Measurements from ENCODE around the gene SGCD. TPM values are rescaled to one million over a fixed set of nuclear protein-coding genes. Genes with fewer than 3 reads are reported as not detected.

The SGCD gene
- total and polyA plus RNA-seq, 2 experiments from 2014 or later: 69.7 to 71.2 TPM

DNA sequence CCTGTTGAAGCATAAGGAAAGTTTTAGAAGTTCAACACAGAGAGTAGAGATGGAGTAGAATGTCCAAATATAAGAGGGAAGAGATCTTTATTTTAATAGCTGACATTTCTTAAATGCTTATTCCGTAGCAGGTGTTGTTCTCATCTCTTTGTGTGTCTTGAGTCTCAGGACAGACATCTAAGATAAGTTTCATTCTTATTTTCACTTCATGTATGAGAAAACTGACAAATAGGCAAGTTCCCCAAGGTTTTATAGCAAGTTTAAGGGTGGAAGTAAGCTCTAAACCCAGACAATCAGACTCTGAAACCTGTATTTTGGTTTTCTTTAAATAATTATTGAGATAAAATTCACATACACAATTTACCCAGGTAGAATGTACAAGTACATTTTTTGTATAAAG is 294.8 kb downstream of the SGCD start:
- DNase-seq: no peak
- Histone ChIP-seq H3K9me2 (ENCODE audit: insufficient read depth) (no peaks in the 10 kb centered on the region), H3K36me3 (ENCODE audit: low read depth) (peaks cover 5% of the 10 kb centered on the region; the same call in 1 of the 2 replicates), H4K20me1 (ENCODE audit: insufficient read depth) (no peaks in the 10 kb centered on the region), H3K79me2 (ENCODE audit: insufficient read depth) (no peaks in the 10 kb centered on the region), H3K9me3 (ENCODE audit: low read depth) (no peaks in the 10 kb centered on the region), H3K27ac (no peak overlapping the region), H2AFZ (no peak overlapping the region), H3K4me1 (ENCODE audit: insufficient read depth) (no peaks in the 10 kb centered on the region), H3K4me3 (no peak overlapping the region), H3K4me2 (ENCODE audit: unreplicated experiment) (no peak overlapping the region), H3F3A (ENCODE audit: insufficient read depth) (no peaks in the 10 kb centered on the region), H3K9ac (no peak overlapping the region), H3K27me3 (replicated peaks; ENCODE audit: insufficient read depth) (no peaks in the 10 kb centered on the region)
- WGBS, 2 experiments (ENCODE audit: low coverage in 1 of 2, low lambda C conversion rate in 2 of 2, missing lambda C conversion rate in 2 of 2): 89 to 100% methylated on average over 1 of the region's 1 CpG
- TF ChIP-seq EZH2 (IDR thresholded peaks at IDR 0.05; ENCODE audit: insufficient read depth, poor library complexity, severe bottlenecking) (no peak), EZH2phosphoT487 (IDR thresholded peaks at IDR 0.05; ENCODE audit: insufficient read depth, low read depth) (no peak)
- in situ Hi-C loops (cut with MboI): no loop called here

DNA sequence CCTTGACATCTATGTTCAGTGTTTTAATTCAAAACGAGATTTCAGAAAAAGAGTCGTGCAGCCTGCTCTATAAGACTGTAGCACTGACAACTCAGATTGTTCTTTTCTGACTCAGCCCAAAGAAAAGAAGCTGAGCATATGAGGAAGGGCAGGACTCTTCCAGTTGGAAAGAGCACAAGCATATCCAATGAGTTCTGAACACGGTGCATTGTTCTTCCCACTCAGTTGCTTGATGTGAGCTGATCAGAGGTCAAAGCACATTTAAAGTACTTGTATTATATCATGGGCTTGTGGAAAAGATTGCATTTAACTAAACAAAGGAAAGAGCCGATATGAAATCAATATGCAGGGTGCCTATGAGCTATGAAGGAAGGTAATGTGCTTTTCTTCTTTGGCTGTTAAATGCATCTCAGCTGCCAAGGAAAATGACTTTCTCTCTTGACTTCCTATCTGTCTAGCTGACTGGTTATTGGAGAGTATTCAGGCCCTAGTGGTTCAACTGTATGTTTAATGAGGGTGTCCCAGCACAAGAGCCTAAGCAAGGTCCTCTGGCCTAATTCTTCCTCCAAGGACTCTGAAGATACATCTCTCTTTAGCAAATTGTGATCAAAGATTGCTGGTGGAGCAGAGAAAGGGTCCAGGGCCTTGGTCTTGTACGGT is 296.5 kb downstream of the SGCD start:
- Histone ChIP-seq H3K9me2 (ENCODE audit: insufficient read depth) (no peaks in the 10 kb centered on the region), H3K79me2 (ENCODE audit: insufficient read depth) (no peaks in the 10 kb centered on the region), H3K27ac (no peak overlapping the region), H3K9me3 (ENCODE audit: low read depth) (no peaks in the 10 kb centered on the region), H3K4me3 (no peak overlapping the region), H3F3A (ENCODE audit: insufficient read depth) (no peaks in the 10 kb centered on the region), H3K4me1 (ENCODE audit: insufficient read depth) (no peaks in the 10 kb centered on the region), H3K4me2 (ENCODE audit: unreplicated experiment) (no peak overlapping the region), H2AFZ (no peak overlapping the region), H3K27me3 (replicated peaks; ENCODE audit: insufficient read depth) (no peaks in the 10 kb centered on the region), H4K20me1 (ENCODE audit: insufficient read depth) (no peaks in the 10 kb centered on the region), H3K9ac (no peak overlapping the region), H3K36me3 (ENCODE audit: low read depth) (peaks cover 5% of the 10 kb centered on the region; the same call in 1 of the 2 replicates)
- no peak for DNase-seq
- WGBS, 2 experiments (ENCODE audit: low coverage in 1 of 2, low lambda C conversion rate in 2 of 2, missing lambda C conversion rate in 2 of 2): 66 to 68% methylated on average over 5 of the region's 5 CpGs
- TF ChIP-seq EZH2 (IDR thresholded peaks at IDR 0.05; ENCODE audit: insufficient read depth, poor library complexity, severe bottlenecking): no peak
- TF ChIP-seq EZH2phosphoT487 (IDR thresholded peaks at IDR 0.05; ENCODE audit: insufficient read depth, low read depth): no peak
- in situ Hi-C loops (cut with MboI): no loop called here

DNA sequence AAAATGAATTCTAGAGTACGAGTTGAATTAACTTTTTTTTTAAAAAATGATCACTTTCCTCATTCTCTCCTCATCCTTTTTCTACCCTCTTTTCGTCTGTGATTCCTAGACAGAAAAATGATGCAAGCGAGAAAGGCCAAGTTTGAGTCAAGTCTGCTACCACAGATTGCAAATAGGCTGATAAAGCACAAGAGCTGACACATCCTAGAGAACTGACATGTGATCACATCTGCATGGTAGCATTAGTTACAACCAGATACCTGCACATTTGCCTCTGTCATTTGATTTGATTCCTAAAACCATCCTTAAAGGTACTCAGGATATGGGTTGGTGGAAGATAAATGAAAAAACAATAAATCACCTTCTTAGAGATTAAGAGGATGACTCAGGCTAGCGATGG is 297.7 kb downstream of the SGCD start:
- Histone ChIP-seq H3K9me2 (ENCODE audit: insufficient read depth) (no peaks in the 10 kb centered on the region), H2AFZ (no peak overlapping the region), H3K9ac (no peak overlapping the region), H3K36me3 (ENCODE audit: low read depth) (peaks cover 5% of the 10 kb centered on the region; the same call in 1 of the 2 replicates), H3F3A (ENCODE audit: insufficient read depth) (no peaks in the 10 kb centered on the region), H3K4me1 (ENCODE audit: insufficient read depth) (no peaks in the 10 kb centered on the region), H3K4me3 (no peak overlapping the region), H3K9me3 (ENCODE audit: low read depth) (no peaks in the 10 kb centered on the region), H3K27me3 (replicated peaks; ENCODE audit: insufficient read depth) (no peaks in the 10 kb centered on the region), H4K20me1 (ENCODE audit: insufficient read depth) (no peaks in the 10 kb centered on the region), H3K4me2 (ENCODE audit: unreplicated experiment) (no peak overlapping the region), H3K79me2 (ENCODE audit: insufficient read depth) (no peaks in the 10 kb centered on the region), H3K27ac (no peak overlapping the region)
- WGBS, 2 experiments (ENCODE audit: low coverage in 1 of 2, low lambda C conversion rate in 2 of 2, missing lambda C conversion rate in 2 of 2): 66 to 74% methylated on average over 4 of the region's 4 CpGs
- TF ChIP-seq EZH2phosphoT487 (IDR thresholded peaks at IDR 0.05; ENCODE audit: insufficient read depth, low read depth) (no peak), EZH2 (IDR thresholded peaks at IDR 0.05; ENCODE audit: insufficient read depth, poor library complexity, severe bottlenecking) (no peak)
- peak; percentile 10 for DNase-seq
- in situ Hi-C loops (cut with MboI): no loop called here

DNA sequence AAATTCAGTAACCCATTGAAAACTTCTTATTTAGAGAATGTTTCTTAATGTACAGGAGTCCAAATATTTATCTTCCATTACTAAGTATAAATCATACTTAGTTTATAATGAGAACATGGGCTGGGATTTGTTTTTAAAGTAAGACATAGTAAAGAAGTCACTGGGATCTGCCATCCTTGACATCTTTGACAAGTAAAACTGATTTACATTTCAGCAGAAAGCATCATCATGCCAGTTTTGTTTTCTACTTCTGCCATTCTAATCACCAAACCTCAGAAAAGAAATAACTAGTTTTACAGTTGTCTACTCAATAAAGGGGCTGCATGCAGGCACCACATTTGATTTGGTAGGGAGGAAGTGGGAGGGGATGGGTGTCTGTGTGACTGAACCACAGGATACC is 301.5 kb downstream of the SGCD start:
- DNase-seq: no peak
- Histone ChIP-seq H3K27me3 (replicated peaks; ENCODE audit: insufficient read depth) (no peaks in the 10 kb centered on the region), H3K27ac (no peak overlapping the region)

More for the DNA sequence above, 301.5 kb downstream of the SGCD start:
- TF ChIP-seq EZH2 (IDR thresholded peaks at IDR 0.05; ENCODE audit: insufficient read depth, poor library complexity, severe bottlenecking): no peak
- no peak for TF ChIP-seq EZH2phosphoT487 (IDR thresholded peaks at IDR 0.05; ENCODE audit: insufficient read depth, low read depth)
- H3K9me3 ChIP-seq (ENCODE audit: low read depth): no peaks in the 10 kb centered on the region
- no peaks in the 10 kb centered on the region for H3K36me3 ChIP-seq (ENCODE audit: low read depth)
- no peaks in the 10 kb centered on the region for H3K79me2 ChIP-seq (ENCODE audit: insufficient read depth)
- no peaks in the 10 kb centered on the region for H4K20me1 ChIP-seq (ENCODE audit: insufficient read depth)
- in situ Hi-C loops (cut with MboI): no loop called here
- H3K4me3 ChIP-seq: no peak overlapping the region
- H2AFZ ChIP-seq: no peak overlapping the region
- H3K9me2 ChIP-seq (ENCODE audit: insufficient read depth): no peaks in the 10 kb centered on the region
- H3K4me2 ChIP-seq (ENCODE audit: unreplicated experiment): no peak overlapping the region
- H3F3A ChIP-seq (ENCODE audit: insufficient read depth): no peaks in the 10 kb centered on the region
- no peak overlapping the region for H3K9ac ChIP-seq
- no peaks in the 10 kb centered on the region for H3K4me1 ChIP-seq (ENCODE audit: insufficient read depth)

Measured in GM23248 (cell line).